Lung (tissue), 12 donors: ENCODE results near the gene MAN2A2. TPM values are rescaled to one million over a fixed set of nuclear protein-coding genes. Genes with fewer than 3 reads are reported as not detected.

Source experiments
- ATAC-seq: fragments of 200-7000 bp; cut with Tn5 transposase; one replicate; pipeline ENCODE4 v1.9.1; 2020; ENCODE audit warnings: moderate number of reproducible peaks; ENCODE audit not compliant: insufficient read depth, low FRiP score
- DNase-seq, 3 donors: peaks; one replicate each; pipeline ENCODE4 v3.0.0-alpha.2; 2013 to 2017
- H3K27ac ChIP-seq, 2 donors: one replicate each; pipeline ENCODE4 v1.5.1; 2013; ENCODE audit warnings: mild to moderate bottlenecking in 2 of 2, moderate library complexity in 2 of 2, control low read depth in 1 of 2, inconsistent platforms in 1 of 2, low read depth in 1 of 2, low read length in 1 of 2
- H3K27me3 ChIP-seq, 3 donors: one replicate each; pipeline ENCODE4 v1.5.1; 2013; ENCODE audit warnings: low read length in 2 of 3; ENCODE audit not compliant: control insufficient read depth in 3 of 3, insufficient read depth in 3 of 3
- H3K36me3 ChIP-seq, 4 donors: one replicate each; pipeline ENCODE4 v1.5.1; 2013; ENCODE audit warnings: low read length in 4 of 4, mild to moderate bottlenecking in 1 of 4, moderate library complexity in 1 of 4; ENCODE audit not compliant: control insufficient read depth in 4 of 4, insufficient read depth in 4 of 4
- H3K4me1 ChIP-seq, 5 donors: one replicate each; pipeline ENCODE4 v1.5.1; 2013; ENCODE audit warnings: low read length in 5 of 5, mild to moderate bottlenecking in 2 of 5, moderate library complexity in 1 of 5; ENCODE audit not compliant: control insufficient read depth in 5 of 5, insufficient read depth in 5 of 5
- H3K4me3 ChIP-seq: one replicate; pipeline ENCODE4 v1.5.1; 2013; ENCODE audit warnings: mild to moderate bottlenecking, control low read depth, moderate library complexity
- H3K9ac ChIP-seq, 2 donors: one replicate each; pipeline ENCODE4 v1.5.1; 2013; ENCODE audit warnings: low read length in 2 of 2, control low read depth in 1 of 2; ENCODE audit not compliant: insufficient read depth in 1 of 2
- H3K9me3 ChIP-seq, 4 donors: one replicate each; pipeline ENCODE4 v1.5.1; 2013; ENCODE audit warnings: low read length in 3 of 4, mild to moderate bottlenecking in 1 of 4, moderate library complexity in 1 of 4; ENCODE audit not compliant: control insufficient read depth in 4 of 4, insufficient read depth in 3 of 4
- CTCF ChIP-seq: IDR thresholded peaks from 2 replicates; pipeline ENCODE4 v1.5.1; 2012; ENCODE audit warnings: mild to moderate bottlenecking; ENCODE audit errors: control extremely low read depth, extremely low read depth
- WGBS, 2 donors: extraction: QIAGEN DNeasy Blood & Tissue Kit; methylation state at CpG; one replicate each; pipeline ENCODE4 v1.1.7; 2013; 5-methylcytosine and 5-hydroxymethylcytosine counted together
- polyA plus RNA-seq, 2 donors: library from polyadenylated mRNA; stranded (reverse); fragments of 200-250 nt; gene quantifications; one replicate each; pipeline ENCODE4 v1.2.1, GENCODE V29; 2013
- total RNA-seq, 2 donors: library from RNA; depleted of rRNA in 1 of 2; stranded (reverse); fragments of >200 nt in 1 of 2; gene quantifications; one replicate each; pipeline ENCODE4 v1.2.1, GENCODE V29; 2014 to 2021
- donor health status: control.
- donor health status: control.
- donor health status: Bipolar disorder and iron deficiency.
- donor health status: healthy.
- donor health status: DM: yes; HTN: yes; CAD: no.

Gene MAN2A2
- total and polyA plus RNA-seq, 4 donors, result 34.1 to 82.9 (median 60.1) TPM

DNA sequence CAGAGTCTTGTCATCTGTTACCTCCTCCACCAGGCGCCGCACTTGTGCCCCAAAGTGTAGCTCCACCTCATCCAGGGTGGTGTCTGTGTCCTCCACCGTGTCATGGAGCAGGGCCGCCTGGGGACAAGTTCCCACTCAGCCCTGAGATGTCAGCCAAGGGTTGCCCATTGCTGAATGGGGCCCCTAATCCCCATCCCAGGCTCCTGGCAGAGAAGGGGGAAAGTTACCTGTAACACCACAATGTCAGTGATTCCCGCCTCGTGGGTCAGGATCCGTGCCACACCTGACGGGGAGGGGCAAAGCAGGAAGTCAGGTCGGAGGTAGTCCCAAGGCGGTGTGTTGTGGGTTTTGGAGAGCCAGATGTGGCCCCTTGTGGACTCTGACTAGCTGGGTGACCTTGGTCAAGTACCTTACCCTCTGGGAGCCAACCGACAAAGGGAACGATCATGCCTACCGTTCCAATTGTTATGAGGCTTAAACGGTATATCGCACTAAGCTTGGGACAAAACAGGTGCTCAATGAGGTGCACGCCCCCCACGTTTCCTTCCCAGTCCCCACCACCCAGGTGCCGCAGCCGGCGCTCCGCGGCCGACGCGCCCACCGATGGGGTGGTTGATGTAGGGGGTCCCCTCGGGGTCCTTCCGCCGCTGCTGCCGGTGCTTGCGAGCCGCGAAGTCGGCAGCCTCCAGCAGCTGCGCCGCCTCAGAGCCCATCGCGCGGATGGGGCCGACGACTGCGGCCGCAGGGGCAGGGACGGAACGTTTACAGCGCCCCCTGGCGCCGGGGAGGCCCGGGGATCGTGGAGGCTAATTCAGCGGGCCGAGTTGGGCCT is 28.9 kb downstream of the MAN2A2 start, which contains the start of gene HDDC3:
HDDC3 (minus strand) TSS at position 722 of the 832 bp plus-strand sequence; CDS start at position 713, 9 bp downstream.
- H3K9ac ChIP-seq, result peak within 1 kb of the TSS; percentile 73 to 91
- ATAC-seq (peak; percentile 68), DNase-seq (peak; percentile 82 to 88 (median 88))
- H3K4me1 ChIP-seq, result peaks cover 0 to 30% (median 14%) of the 10 kb centered on the region in 5 donors
- H3K27ac ChIP-seq, result peak within 1 kb of the TSS; percentile 73 to 99
- peak; percentile 82 for TF ChIP-seq CTCF
- H3K27me3 ChIP-seq, result no peaks in the 10 kb centered on the region
- 1% methylated on average over 52 of the region's 52 CpGs for WGBS, 2 donors
- peak within 1 kb of the TSS; percentile 63 for H3K4me3 ChIP-seq
- H3K36me3 ChIP-seq, result peaks cover 0 to 6% (median 3%) of the 10 kb centered on the region in 4 donors
- H3K9me3 ChIP-seq, result peaks cover 0 to 2% (median 0%) of the 10 kb centered on the region in 4 donors

DNA sequence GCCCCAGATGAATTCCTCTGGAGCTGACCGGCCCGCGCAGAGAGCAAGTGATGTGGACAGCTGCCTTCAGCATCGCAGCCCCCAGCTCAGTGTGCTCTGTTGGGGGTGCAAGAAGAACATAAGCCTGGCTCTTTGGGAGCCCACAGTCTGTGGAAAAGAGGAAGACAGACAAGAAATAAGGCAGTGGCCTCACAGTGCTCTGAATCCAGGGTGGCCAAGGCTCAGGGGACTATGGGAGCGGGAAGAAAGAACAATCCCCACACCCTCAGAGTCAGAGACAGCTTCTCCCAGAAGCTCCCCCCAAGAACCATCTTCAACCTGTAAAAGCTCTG is 29.5 kb downstream of the MAN2A2 start:
- Histone ChIP-seq H3K27me3 (no peaks in the 10 kb centered on the region), H3K4me3 (no peak overlapping the region), H3K36me3 (peaks cover 0 to 8% (median 4%) of the 10 kb centered on the region in 4 donors), H3K9ac (no peak overlapping the region), H3K9me3 (peaks cover 0 to 2% (median 0%) of the 10 kb centered on the region in 4 donors), H3K27ac (peak overlapping the region in 1 of 2 donors; percentile 99), H3K4me1 (peaks cover 0 to 30% (median 14%) of the 10 kb centered on the region in 5 donors)
- no peak for DNase-seq
- TF ChIP-seq CTCF, result no peak
- no peak for ATAC-seq
- WGBS, 2 donors, result 18 to 19% methylated on average over 5 of the region's 5 CpGs

GRCh38 chr15:90933301-90933700 is 30.2 kb downstream of the MAN2A2 start:
- DNase-seq (no peak), ATAC-seq (no peak)
- Histone ChIP-seq H3K27ac (no peak overlapping the region), H3K27me3 (no peaks in the 10 kb centered on the region), H3K9ac (no peak overlapping the region), H3K36me3 (peaks cover 0 to 11% (median 5%) of the 10 kb centered on the region in 4 donors), H3K4me3 (no peak overlapping the region), H3K9me3 (peaks cover 0 to 2% (median 0%) of the 10 kb centered on the region in 4 donors), H3K4me1 (peaks cover 0 to 30% (median 14%) of the 10 kb centered on the region in 5 donors)
- no peak for TF ChIP-seq CTCF
- 73 to 88% methylated on average over 1 of the region's 1 CpG for WGBS, 2 donors
